Measurements from ENCODE around the gene CCL14. TPM values are rescaled to one million over a fixed set of nuclear protein-coding genes. Genes with fewer than 3 reads are reported as not detected.

Gene CCL14
- total and polyA plus RNA-seq, 9 of the 15 experiments (the other 6 are each of a cell fraction or from before 2014, with no cell fraction given): not detected

GRCh38 chr17:35972066-35972465 is 14.5 kb downstream of the CCL14 start (continued):
- TF ChIP-seq, protein P1, sequence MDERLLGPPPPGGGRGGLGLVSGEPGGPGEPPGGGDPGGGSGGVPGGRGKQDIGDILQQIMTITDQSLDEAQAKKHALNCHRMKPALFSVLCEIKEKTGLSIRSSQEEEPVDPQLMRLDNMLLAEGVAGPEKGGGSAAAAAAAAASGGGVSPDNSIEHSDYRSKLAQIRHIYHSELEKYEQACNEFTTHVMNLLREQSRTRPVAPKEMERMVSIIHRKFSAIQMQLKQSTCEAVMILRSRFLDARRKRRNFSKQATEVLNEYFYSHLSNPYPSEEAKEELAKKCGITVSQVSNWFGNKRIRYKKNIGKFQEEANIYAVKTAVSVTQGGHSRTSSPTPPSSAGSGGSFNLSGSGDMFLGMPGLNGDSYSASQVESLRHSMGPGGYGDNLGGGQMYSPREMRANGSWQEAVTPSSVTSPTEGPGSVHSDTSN (CRISPR knock-in tag; IDR thresholded peaks at IDR 0.05; ENCODE audit: low read depth): no peak
- TF ChIP-seq, protein P1 (tag; conservative IDR thresholded peaks at IDR 0.05; ENCODE audit: low read depth): no peak
- TF ChIP-seq SRSF1 (IDR thresholded peaks at IDR 0.05; ENCODE audit: low read depth, low read length) (no peak), SOX6 (IDR thresholded peaks at IDR 0.05) (no peak), ZNF586 (CRISPR knock-in tag; conservative IDR thresholded peaks at IDR 0.05) (no peak)
- TF ChIP-seq, protein P2, sequence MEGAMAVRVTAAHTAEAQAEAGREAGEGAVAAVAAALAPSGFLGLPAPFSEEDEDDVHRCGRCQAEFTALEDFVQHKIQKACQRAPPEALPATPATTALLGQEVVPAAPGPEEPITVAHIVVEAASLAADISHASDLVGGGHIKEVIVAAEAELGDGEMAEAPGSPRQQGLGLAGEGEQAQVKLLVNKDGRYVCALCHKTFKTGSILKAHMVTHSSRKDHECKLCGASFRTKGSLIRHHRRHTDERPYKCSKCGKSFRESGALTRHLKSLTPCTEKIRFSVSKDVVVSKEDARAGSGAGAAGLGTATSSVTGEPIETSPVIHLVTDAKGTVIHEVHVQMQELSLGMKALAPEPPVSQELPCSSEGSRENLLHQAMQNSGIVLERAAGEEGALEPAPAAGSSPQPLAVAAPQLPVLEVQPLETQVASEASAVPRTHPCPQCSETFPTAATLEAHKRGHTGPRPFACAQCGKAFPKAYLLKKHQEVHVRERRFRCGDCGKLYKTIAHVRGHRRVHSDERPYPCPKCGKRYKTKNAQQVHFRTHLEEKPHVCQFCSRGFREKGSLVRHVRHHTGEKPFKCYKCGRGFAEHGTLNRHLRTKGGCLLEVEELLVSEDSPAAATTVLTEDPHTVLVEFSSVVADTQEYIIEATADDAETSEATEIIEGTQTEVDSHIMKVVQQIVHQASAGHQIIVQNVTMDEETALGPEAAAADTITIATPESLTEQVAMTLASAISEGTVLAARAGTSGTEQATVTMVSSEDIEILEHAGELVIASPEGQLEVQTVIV (CRISPR knock-in tag; IDR thresholded peaks at IDR 0.05; ENCODE audit: borderline replicate concordance): no peak

All from K562 (cell line).